GM18508 (cell line): ENCODE measurements around the gene HASPIN.
"Not testable (repeated sequence)": the region's sequence is repeated elsewhere in the genome, so short reads cannot be mapped to it uniquely, and the experiment has no call there.

Experiments
- ATAC-seq: cut with Tn5 transposase; IDR thresholded peaks from one replicate; pipeline ENCODE4 v1.9.1; 2021; ENCODE audit warnings: moderate number of reproducible peaks; ENCODE audit not compliant: insufficient read depth, unreplicated experiment

The HASPIN gene

DNA sequence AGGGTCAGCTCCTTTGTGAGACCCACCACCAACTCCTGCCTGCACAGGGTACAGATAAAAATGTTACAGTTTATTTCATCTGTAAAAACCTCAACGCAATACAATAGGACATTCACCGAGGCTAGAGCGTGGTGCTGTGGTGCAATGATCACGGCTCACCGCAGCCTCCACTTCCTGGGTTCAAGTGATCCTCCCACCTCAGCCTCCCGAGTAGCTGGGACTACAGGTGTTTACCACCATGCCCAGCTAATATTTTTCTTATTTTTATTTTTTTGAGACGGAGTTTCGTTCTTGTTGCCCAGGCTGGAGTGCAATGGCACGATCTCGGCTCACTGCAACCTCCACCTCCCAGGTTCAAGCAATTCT, 11.2 kb downstream of the HASPIN start:
- not testable (repeated sequence) for ATAC-seq

DNA sequence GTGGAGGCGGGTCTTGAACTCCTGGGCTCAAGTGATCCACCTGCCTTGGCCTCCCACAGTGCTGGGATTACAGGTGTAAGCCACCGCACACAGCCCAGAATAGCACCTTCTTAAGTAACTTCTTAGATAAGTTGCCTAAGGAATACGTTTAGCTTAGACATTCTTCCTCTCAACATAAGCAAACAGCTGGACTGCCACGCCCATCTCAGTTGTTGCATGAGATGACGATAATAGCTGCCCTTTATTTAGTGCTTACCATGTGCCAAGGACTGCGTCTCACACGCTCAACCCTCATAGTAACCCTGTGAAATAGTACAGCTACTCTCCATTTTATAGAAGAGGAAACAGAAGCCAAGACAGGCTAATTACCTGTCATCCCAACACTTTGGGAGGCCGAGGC, 11.8 kb downstream of the HASPIN start:
- no peak for ATAC-seq

DNA sequence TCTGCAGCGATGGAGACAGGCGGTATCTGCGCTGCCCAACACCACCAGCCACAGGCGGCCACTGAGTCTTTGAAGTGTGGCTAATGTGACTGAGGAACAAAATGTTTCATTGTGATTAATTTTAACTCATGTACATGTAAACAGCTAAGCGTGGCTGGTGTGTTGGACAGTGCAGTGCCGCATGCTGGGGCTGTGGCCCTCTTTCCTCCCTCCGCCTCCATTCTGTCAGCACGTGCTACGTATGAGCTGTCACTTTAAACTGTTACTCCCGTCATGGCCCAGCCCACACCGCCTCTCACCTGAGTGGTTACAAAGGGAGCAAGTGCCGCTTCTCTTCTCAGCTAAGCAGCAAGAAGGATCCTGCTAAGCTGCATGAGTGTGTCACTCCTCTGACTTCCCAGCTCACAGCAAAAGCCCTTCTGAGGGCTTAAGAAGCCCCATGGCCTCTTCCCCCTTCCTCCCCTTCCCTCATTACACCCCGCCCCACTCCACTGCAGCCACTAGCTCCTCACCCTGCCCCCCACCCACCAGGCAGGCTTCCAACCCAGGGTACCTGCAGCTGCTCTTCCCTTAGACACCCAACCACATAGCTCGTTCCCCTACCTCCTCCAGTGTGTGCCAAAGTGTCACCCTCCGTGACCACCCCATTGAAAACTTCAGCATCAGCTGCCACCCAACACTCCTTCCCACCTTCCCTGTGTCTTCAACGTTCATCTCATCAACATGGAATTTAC, 15.0 kb downstream of the HASPIN start:
- no peak for ATAC-seq

DNA sequence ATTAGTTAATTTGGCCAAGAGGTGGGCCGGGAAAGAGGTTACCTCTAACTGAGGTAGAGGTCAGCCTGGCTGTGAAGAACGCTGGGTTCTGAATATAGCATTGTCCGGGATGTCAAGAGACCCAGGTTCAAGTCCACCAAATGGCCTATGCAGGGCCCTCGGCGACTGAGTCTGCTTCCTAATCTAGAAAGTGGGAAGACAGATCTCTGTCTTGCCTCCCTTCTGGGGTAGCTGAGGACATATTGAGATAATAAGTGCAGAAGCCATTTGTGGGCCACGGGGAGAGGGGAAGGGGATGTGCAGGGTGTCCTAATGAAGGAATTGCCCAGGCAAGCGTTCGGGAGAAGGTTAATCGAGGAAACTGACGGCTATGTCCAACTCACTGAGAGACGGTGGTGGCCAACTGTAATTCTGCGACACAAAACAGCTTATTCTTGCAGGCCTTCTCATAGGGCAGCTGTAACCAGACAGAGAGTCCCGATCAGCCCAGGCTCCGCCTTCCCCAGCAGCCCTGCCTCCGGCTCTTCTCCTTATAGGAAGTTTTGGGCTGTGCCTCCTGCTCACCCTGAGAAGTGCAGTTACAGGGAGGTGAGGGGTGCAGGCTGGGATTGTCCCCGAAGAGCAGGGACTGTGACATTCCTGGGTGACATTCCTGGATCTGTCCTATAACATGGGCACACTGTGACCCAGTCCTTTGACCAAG, 15.9 kb downstream of the HASPIN start:
- ATAC-seq: no peak

DNA sequence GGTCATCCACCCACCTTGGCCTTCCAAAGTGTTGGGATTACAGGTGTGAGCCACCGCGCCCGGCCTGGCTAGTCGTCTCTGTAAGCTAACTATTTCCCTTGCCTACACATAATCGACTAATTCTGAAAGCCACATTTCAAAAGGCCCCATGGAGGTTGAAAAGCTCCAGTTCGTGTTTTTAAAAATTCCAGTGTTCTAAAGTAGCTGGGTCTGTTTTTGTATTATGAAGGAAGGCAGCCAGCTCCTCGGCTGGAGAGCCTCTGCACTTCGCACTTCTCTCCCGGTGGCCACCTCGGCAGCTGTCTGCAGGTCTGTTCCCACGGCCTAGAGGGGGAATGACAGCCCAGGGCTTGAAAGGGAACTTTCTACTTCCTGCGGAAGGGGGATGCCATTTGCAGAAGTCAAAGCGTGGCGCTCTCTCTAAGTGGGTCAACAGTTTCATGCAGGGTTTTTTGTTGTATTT, 16.9 kb downstream of the HASPIN start:
- no peak for ATAC-seq

DNA sequence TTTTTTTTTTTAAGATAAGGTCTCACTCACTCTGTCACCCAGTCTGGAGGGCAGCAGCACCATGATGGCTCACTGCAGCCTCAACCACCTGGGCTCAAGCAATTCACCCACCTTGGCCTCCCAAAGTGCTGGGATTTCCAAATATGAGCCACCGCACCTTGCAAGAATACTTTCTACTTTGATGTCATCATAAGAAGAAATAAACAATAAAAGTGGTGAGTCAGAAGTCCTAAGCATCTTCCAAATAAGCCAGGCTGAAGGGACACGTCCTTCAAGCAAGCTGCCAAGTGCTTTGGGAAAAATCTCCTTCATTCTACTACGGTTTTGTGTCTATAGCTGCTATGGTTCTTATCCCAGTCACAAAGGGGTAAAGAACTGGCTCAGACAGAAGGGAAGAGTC, 20.3 kb downstream of the HASPIN start:
- no peak for ATAC-seq

DNA sequence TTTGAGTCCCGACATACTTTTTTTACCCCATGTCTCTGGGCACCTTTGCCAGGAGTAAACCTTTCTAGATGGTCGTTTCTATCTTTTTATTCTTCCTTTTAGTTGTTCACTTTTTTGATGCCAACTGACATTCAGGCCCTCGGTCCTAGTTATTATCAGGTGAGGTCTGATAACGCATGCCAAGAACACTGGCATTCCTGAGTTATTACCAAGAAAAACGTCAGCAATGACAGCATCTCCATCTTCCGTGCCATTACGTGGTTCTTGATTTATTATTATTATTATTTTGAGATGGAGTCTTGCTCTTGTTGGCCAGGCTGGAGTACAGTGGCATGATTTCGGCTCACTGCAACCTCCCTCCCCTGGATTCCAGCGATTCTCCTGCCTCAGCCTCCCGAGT, 21.4 kb downstream of the HASPIN start:
- ATAC-seq: no peak

DNA sequence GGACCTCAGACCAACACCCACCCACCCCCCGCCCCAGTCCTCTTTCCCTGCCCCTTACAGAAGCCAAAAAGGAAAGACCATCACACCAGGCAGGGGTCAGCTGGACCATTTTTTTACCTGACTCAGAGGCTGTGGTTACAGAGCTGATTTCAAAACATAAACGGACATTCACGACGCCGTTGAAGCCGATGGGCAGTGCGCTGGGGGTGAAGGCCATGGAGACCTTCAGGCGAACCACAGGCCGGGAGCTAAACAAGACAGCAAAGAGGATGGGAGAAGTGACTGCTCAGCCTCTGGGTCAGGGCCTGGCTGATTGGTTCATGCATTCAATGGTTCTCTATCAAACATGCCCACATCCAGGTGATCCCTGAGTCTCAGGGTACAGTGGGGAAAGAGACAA, 24.1 kb downstream of the HASPIN start:
- no peak for ATAC-seq

DNA sequence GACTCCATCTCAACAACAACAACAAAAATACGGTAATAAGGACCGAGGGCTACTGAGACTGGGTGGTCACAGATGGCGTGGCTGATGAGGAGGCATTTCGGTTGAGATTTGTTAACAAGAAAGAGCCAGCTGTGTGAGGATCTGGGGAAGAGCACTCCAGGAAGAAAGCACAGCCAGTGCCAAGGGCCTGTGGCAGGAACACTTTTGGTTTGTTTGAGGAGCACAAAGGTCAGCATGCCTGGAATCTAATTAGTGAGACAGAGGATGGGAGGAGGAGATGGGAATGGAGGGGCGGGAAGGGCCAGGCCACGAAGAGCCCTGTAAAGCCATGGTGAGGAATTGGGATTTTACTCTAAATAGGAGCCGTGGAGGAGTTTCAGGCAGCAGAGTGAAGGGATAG, 24.9 kb downstream of the HASPIN start:
- ATAC-seq: no peak

DNA sequence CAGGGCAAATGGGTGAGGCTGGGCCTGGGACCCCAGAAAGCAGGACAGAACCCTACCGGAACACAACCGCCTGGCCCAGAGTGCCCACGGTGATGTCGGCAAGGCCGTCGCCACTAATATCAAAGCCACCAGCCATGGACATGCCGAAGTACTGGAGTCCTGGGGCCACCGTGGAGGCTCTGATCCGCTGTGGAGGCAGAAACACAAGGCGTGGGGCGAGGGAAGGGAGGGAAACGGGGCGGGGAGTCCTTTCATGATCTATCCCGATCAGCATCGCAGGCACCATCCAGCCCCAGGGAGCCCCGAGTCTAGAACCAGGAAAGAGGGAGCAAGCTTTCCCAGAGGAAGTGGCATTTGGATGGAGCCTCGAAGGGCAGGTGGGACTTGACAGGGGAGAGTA, 26.6 kb downstream of the HASPIN start:
- no peak for ATAC-seq

DNA sequence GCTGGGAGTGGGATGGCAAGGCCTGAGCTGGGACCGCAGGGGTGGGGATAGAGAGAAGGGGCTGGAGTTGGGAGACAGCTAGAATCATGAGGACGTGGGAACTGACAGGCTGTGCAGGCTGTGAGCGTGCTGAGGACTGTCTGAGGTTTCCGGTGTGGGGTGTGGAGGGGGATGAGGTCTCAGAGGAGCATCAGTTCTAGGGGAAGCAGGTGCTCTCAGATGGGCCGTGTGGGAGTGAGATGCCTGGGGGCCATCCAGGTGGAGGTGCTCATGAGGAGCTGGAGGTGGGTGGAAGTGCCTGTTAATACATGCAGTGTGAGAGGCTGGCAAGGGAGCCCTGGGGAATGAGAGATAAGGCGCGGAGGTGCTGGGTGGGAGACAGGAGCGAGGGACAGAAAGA, 27.2 kb downstream of the HASPIN start:
- no peak for ATAC-seq

DNA sequence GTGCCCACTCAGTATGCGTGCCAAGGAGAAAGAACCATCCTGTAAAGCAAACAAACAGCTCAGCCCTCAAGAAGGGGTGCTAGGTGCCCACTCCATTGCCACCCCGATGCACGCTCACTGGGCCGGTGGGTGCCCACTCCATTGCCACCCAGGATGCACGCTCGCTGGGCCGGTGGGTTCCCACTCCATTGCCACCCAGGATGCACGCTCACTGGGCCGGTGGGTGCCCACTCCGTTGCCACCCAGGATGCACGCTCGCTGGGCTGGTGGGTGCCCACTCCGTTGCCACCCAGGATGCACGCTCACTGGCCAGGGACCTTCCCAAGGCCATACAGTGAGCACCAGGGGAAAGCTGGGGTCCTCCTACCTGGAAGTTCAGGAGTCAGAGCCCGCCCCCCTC, 28.1 kb downstream of the HASPIN start:
- no peak for ATAC-seq

DNA sequence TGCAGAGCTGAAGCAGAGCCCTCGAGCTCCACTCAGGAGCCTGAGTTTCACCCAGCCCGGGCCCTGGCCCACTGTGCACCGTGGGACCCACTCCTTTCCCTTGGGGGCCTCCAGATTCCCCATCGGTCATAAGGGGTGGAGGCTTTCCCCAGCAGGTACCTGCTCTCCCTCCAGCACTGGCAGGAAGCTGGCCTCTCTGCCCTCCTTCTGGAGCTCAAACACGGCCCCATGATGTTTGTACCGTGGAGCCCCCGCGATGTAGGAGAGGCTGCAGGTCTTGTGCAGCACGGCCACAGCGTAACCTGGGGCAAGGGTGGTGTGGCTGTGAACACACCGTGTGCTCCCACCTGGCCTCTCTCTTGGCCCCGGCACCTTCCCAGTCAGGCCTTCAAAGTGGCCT, 29.9 kb downstream of the HASPIN start:
- ATAC-seq: no peak

DNA sequence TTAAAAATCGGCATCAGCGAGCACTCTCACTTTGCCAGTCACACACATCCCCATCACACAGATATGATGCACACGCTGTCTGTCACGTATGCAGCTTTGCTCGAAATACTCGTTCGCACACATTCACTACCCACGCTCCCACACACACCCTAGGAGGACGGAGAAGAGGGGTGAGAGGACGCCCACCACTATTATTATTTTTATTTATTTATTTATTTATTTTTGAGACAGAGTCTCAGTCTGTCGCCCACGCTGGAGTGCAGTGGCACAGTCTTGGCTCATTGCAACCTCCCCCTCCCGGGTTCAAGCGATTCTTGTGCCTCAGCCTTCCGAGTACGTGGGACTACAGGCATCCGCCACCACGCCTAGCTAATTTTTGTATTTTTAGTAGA, 30.4 kb downstream of the HASPIN start:
- ATAC-seq: no peak

DNA sequence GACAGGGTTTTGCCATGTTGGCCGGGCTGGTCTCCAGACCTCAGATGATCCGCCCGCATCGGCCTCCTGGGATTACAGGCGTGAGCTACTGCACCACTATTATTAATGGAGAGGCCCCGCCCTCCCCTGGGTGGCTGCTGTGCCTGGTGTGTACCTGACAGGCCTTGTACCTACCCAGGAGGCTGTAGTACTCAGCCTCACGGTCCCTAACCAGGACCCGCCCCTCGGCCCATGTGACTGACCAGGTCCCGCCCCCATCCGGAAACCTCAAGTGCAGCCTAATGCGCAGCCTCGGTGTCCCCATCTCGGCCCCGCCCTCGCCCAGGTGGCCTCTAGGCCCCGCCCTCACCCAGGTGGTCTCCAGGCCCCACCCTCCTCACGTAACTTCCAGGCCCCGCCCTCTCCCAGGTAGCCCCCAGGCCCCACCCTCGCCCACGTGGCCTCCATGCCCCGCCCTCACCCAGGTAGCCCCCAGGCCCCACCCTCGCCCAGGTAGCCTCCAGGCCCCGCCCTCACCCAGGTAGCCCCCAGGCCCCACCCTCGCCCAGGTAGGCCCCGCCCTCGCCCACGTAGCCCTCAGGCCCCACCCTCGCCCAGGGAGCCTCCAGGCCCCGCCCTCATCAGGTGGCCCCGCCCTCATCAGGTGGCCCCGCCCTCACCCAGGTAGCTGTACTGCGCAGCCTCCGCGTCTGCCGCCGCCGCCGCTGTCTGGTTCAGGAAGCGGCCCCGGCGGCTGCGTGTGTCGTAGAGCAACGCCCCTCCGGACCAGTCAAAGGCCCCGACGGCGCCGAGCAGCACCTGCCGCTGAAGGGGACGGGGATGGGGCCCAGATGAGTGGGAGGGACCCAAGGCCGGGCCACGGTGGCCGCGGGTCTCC, 31.0 kb downstream of the HASPIN start:
- no peak for ATAC-seq

DNA sequence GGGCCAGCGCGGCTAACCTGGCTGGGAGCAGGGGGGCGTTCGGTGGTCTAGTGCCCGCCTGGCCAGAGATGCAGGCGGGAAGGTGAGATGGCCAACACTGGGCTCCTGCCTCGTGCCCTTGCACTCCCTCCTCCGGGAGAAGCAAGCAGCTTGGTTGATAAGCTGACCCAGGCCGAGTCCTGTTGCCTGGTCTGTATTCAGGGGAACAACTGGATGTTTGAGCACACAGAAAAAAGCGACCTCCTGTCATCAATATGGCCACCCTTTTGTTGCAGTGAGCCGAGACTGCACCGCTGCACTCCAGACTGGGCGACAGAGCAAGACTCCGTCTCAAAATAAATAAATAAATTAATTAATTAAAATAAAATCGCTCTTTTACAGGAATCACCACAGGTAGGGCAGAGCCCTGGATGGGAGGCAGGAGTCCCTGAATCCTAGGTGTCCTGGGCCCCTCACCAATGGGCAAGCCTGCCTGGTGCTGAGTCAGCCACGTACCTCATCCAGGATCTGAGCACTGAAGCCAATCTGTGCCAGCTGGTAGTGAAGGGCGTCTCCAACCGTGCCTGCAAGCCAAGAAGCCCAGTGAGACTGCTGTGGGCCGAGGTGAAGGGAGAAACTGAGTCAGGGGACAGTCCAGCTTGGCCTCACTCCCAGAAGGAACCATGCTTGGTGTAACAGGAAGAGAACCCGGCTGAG, 31.8 kb downstream of the HASPIN start:
- no peak for ATAC-seq

DNA sequence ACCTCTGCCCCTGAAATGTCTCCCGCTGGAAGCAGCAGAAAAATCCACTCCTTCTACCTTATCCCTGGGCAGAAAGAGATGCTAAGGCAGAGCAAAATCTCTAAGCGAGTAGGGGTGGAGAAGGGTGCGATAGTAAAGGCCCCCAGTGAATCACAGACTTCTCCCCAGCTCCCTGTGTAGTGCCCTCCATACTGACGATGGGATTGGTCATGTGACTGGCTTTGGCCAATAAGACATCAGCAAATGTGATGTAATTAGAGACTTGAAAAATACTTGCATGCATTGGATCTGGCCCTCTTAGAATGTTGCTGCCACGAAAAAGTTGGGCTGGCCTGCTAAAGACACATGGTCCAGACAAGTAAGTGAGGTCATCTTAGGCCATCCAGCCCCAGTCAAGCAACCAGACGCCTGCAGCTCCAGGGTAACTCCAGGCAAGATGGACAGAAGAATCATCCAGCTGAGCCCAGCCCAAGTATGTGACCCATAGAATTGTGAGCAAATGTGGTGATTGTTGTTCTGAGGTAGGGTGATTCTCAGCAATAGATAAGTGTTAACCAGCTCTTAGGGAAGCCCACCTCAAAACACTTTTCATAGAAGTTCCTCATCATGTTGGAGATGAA, 36.0 kb downstream of the HASPIN start:
- no peak for ATAC-seq

DNA sequence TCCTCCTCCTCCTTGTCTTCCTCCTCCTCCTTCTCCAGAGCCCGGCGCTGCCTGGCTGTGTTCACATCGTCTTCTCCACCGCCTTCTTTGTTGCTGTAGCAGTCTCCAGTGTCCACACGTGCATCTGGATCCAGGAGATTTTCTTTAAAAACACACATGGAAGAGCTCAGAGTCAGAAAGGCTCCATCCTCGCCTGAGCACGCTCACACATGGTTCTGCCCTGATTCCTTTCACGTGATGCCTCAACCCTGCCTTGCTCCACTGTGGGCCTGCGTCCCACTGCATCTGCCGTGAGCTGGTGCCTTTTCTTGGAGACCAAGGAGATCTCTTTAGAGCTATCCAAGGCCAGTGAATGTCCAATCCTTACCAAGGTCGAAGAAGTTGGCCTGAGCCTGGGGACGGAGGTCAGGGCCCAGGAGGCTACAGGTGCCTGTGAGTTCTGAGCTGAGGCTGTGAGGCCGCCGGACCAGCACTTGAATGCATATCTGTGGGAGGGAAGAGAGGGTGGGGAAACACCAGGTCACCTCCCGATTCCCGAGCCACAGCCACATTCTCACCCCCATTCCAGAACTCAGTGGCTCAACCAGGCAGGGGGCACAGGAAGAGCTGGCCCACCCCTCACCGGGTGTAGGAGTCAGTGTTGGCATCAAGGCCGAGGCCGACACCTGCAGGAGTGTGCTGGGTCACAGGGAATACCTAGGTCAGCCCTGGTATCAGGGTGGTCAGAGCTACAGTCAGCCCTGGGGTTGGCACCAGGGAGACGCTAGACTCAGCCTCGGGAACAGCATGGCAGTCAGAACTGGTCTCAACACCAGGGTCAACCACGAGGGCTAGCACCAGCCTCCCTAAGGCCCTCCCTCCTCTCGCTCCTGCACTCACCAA, 37.6 kb downstream of the HASPIN start:
- ATAC-seq: no peak

DNA sequence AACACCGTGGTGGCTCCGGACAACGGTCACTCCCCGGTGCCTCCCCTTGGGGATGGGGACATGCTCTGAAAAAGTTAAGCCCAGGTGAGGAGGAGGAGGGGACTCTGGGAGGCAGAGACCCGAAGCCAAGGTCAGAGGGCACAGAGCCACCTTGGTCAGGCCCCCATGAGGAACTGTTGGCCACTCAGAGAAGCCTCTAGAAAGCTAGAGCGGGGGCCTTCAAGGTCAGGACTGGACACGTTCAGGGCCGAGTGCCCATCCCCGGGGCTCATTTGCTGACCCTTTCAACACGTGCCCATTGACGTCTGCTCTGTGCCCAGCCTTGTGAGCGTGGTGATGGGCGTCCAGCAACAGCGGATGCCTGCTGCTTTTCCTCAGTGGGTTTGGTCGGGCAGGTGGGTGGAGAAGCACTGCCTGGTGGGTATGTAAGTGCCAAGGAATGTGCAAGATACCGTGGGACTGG, 38.2 kb downstream of the HASPIN start:
- ATAC-seq: no peak
